COLO668 (cell line): Measurements from ENCODE around the gene RAI1.

ENCODE experiments used
- DNase-seq: peaks from one replicate; lab custom pipeline; 2025; ENCODE audit not compliant: unreplicated experiment; lab: John Stamatoyannopoulos, UW

The RAI1 gene

DNA sequence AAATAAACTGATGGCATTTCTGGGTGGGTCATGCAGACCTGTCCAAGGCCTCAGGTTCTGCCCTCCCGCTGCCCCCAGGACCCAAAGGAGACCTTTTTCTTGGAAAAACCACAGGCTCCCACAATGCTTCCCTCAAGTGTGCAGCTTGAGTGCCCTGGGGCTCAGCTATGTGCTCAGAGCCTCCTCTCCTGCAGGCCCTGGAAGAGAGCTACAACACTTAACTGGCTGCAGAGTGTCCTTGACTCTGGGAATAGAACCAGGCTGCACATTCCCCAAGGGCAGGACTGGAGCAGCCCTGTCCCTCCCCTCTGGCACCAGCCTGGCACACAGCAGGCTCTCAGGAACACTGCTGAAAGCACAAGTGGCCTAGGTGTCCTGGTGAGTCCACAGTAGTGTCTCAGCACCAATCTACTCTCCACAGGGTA is 160.4 kb downstream of the RAI1 start:
- no peak for DNase-seq

DNA sequence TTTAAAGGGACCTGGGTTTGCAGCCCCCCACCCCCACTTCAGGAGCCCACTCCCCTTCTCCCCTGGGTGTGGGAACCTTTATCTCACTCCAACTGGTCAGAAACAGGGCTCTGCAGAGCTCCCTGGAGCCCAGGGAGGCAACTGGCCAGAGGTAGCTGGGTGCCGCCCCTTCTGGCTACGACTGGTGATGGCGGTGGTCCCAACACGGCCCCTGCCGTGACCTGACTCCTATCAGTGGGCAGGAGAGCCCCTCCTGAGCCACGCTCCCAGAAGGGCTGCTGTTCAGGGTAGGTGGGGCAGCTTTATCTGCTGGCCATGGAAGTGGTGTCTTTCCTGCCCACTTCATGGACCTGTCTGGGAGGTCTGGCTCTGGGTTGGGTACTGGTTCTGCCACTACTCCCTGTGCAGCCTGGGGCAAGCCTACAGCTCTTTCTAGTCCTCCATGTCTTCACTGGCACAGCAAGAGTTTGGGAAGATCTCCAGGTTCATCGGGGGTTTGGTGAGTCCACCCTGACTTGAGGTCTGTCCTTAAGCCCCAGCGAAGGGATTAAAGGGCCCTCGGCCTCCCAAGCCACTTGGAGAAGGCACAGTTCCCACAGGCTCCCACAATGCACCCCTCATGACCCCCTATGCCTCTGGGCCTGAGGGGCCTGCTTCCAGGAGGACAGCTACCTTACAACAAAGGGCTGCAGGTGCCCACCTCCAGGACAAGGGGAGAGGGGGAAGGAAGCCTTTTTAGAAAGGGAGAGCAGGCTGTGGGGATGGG is 161.0 kb downstream of the RAI1 start:
- DNase-seq = no peak

DNA sequence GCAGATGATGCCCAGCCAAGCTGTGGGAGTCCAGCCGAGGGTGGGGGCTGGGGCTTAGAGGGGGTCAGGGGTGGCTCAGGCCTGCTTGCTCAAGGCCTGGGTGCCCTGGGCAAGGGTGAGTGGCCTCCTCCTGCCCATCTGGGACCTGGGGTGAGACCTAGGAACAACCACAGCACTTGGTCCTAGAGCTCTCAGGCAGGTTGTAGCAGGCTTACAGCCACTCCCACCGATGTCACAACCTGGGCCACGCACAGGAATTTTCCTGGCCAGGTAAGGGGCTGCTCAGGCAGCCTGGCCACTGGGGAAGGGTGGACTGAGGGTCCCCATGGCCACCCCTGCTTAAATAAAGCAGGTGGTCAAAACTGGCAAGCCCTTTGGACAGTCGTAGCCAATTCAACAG is 161.8 kb downstream of the RAI1 start:
- no peak for DNase-seq

DNA sequence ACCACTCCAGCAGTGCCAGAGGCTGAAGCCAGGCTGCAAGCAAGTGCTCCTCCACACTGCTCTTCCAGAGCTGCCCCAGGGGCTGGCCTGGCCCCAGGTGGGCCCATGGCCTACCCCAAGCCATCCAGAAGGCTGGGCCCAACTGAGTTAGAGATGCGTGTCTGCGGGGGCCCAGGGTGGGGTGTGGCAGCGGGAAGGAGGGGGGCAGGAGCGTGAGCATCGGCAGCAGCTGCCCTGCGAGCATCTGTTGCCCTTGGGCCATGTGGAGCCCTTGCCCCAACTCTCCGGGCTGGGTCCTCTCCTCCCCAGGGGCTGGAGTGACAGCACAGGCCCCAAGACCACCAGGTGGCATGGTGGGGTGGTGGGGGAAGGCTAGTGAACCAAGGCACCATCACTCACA is 162.8 kb downstream of the RAI1 start:
- no peak for DNase-seq

DNA sequence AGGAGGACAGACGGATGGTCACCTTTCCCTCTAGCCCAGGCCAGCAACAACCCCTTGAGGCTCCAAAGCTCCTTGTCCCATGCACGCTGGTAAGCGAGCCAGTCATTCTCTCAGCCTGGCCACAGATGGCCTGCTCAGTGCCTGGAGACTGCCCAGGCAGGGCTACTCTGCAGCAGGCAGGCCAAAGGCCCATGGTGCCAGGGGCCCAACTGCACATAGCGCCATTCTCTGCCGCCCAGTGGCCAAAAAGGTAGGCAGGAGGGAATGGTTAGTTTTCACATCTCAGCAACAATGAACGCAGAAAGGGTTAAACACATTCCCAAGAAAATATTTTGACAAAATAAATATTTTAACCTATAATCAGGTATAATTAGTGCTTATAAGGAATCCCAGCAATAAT is 163.2 kb downstream of the RAI1 start:
- DNase-seq = no peak

DNA sequence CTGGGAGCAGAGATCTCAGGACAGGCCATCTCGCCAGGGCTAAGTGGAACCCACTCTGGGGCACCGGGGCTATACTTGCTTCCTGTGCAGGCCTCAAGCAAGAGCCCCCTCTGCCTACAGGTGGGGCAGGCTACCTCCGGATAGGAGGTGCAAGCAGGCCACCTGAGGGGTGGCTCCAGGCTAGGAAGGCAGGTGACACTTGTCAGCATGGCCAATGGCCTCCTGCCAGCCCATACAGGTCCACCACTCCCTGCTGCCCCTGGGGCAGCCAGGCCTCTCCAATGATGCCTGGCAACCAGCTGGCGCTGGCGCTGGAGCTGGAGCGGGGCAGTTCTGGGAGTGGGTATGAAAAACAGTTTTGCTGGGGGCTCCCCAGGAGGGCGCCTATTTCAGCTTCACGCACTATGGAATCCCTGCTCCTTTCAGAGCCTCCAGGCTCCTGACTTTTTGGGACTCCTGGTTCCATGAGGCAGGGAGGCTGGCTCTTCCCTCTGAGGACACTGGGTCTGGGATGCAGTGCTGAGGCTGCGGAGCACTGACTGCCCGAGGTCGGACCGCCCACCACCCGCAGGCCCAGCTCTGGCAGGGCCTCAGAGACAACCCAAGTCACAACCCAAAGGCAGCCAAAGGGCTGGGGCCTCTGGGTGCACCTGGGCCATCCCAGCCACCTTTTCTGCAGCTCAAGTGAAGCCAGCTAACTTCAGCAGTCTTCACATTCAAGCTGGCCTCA is 164.0 kb downstream of the RAI1 start:
- DNase-seq = peak; percentile 35

DNA sequence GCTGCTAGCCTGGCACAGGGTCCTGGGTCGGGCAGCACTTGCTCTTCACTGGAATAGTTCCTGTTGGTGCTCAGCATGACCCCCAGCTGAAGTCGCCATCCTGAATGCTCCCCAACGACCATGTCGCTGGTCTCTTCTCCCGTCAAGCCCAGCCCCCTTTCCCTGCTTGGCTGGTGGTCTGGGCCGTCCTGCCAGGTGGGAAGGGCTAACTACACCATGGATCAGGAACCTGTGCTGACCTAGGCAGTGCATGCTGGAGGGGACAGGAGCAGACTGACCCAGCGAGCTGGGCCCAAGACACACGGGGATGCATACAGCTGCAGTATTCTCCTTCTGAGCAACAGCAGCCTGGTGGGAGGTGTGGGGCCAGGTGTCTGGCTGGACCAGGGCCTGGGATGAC is 164.7 kb downstream of the RAI1 start:
- DNase-seq = no peak

DNA sequence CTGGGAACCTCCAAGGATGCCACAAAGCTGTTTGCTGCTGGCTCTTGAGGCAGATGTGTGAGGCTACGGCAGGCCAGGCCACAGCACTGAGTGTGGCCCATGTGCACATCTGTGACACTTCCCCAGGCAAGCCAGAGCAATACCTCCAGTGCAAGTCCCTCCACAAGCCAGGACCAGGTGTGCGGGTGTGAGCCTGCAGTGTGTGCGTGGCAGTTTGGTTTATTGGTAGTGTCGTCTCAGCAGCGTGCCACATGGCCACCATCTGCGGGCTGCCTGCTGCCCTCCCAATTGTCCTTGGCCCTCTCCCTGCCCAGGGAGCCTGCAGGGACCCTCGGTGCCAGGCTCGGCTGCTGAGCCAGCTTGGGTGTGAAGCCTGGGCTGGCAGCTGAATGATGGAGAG is 165.4 kb downstream of the RAI1 start:
- no peak for DNase-seq

DNA sequence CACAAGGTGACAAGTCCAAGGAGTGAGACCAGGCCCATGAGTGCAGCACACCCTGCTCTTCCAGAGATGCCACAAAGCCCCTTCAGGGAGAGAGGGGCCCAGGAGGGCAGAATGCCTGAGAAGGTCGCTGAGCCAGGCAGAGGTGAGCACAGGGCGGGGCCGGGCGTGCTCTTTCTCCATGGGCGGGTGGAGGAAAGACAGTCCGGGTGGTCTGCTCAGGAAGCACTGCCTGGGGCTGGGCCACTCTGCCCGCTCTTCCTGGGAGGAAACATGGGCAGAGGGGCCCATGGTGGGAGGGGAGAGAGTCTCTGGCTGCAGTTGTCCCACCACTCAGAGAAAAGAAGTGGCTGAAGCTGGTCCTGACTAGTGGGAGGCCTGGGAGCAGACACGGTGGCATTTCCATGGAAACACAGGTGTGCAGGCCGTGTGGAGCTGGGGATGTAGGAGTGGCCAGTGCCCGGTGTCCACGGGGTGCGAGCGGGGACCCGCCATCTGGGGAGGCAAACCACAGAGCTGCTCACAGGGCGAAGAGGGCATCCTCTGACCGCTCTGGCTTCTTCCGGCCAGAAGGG is 165.9 kb downstream of the RAI1 start:
- DNase-seq = no peak

DNA sequence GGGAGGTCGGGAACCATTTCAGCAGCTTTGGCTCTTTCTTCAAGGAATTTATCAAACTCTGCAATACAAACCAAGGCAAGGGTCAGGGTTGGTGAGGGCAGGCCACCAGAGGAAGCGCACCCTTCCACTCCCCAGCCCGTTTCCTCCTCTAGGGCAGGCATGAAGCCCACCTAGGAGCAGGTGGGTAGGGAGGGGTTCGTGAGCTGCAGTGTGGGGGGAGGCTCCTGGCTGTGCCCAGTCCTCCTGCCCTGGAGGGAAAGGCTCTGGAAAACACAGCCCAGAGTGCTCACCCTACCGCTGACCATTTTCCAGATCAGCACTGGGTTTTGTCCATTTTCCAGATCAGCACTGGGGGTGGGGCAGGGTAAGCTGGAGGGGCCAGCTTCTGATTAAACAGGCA is 166.5 kb downstream of the RAI1 start:
- DNase-seq = no peak

DNA sequence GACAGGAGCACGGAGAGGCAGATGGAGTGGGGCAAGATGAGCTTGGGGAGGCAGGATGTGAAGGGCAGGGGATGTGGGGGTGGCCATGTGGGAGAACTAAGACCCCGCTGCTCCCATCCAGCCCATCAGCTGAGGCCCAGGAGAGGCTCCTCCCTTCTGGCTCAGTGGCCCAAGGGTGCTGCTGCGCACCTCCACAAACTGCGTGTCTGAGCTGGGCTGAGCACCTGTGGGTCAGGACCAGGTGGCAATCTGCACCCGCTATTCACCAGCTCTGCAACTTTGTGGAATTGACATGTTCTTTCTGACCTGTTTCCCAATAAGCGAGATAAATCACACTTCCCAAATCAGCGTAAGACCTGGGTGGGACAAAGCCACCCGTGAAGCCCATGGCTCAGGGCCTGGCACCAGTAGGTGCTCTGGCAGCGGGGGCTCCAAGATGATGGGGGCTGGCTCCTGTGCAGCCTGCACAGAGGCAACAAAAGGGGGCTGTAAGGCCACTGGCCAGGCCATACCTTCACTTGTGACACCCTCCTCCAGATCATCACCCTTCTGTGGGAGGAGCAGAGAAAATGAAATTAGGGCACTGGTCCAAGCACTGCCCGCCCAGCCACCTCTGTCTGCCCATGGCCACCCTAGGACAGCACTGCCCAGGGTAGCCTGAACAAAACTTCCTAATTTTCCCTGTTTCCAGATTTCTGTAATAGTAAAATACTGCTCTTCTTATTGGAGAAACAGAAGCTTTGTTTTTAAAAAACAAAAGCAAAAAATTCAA is 167.2 kb downstream of the RAI1 start:
- no peak for DNase-seq

DNA sequence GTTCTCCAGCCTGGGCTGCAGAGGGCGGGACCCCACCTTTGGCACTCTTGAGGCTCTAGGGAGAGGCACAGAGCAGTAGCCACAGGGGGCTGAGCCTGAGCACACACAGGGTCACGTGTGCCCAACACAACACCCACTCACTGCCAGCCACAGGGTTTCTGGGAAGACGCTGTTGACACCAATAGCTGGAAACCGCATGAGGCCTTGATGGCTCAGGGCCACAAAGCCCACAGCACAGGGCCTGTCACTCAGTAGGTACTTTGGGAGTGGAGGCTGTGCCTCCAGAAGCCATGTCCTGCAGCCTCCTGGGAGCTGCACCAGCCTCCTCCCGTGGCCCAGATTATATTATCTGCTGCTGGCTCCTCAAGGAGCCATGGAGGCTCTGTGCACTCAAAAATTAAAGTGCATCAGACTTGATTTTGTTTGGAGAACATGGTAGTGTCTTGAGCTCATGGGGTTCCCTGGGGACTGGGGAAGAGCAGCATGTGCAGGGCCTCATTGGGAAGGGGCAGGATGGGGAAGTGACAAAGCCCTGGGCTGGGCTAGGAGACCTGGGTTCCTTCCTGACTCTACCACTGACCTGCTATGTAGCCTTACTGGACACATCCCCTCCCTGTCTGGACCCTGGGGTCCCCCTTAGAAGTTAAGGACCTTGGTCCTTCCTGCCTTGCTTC is 168.0 kb downstream of the RAI1 start:
- peak; percentile 24 for DNase-seq

DNA sequence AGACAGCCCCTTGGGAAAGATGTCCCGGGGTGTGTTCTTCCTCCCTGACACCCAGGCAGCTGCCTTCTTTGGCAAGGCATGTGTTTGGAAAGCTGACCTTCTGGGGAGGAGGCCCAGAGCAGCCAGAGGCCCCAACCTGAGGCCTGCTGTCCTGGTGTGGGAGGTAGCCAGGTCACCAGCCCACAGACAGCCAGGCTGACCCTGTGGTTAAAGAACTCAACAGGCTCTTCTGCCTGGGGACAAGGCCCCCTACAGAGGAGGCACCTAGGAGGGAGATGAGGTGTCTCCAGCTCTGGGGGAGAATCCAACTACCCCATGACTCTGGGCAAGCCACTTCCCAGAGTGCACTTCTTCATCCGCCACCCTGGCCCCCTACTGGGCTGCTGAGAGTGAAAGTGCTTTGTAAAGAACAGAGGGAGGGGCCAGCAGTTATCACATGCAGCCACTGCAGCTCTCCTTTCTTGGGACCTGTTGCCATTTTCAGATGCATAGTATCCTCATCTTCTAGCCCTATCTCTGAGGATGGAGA is 168.7 kb downstream of the RAI1 start:
- DNase-seq = peak; percentile 23

DNA sequence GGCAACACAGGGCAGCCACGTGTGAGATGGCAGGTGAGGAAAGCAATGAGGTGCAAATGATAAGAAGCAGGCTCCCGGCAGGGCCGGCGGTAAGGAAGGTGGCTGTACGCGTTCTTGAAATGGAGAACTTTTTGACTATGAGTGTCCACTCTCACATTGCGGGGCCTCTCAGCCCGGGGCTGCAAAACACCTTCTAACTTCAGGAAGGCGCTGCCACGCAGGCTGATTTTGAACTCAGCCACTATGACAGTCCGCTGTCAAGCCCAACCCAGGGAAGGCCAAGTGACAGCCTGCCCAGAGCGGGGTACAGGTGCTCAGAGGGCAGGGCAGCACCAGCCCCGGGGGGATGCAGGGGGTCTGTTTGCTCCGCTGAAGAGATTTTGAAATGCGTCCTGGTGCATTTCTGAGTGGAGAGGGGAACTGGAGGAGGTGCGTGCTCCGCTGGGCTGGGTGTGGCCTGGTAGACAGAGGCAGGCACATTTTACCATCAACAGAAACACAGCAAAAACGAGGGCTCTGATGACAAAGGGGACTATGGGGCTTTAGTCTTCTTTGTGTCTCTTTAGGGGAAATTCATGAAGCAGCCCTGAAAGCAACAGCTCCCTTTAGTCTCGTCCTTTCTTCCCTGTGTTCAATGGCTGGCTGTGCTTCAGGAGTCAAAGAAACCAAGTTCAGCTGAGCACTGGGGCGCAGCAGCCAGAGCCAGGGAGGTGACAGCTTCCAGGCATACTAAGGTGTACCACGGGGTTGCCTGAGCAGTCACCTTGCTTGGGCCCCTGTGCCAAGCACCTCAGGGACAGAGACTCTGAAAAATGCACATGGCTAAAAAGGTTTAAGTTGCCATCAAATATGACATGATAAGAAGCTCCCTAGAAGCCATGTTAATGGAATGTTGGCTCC is 170.1 kb downstream of the RAI1 start:
- DNase-seq = no peak

DNA sequence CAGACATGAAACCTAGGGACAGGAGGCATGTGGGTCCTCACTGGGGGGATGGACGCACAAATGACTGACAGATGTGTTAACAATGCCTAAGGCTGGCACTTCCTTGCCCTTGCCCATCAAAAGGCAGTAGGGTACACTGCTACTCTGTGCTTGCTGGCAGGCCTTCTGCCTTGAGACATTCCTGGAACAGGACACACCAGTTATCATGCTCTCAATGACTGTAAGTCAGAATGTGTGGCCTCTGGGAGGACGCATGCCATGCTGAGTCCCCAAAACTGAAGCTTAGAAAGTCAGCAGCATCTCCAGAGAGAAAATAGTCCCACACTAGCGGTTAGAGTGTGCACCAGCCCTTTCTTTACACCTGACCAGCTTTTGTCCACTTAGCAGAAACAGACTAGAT is 171.7 kb downstream of the RAI1 start:
- DNase-seq = no peak

DNA sequence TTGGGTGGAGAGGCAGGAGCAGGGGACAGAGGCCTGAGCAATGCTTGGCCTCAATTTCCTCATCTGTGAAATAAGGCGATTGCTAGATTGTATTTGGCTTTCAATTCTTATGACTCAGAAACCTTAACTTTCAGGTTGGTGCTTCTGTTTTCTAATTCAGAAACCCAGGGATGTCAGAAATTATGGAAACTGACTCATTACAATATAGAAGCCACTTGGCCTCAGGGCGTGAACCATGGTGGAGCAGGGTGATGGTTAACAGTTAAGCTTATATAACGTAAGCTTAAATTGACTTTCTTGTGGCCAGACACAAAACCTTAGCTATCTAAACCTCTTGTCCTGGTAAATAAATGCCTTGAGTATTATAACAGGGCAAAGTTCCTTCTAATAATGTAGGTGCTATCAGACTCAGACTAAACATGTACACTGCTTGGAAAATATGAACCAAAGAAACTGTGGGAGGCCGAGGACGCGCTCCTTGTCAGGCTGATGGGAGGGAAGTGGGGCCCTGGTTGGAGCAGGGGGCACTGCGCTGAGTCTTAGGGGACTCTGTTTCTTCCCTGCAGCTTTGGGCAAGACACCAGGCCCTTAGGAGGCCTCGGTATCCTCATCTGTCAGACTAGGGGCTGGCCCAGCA is 172.7 kb downstream of the RAI1 start:
- DNase-seq = no peak

DNA sequence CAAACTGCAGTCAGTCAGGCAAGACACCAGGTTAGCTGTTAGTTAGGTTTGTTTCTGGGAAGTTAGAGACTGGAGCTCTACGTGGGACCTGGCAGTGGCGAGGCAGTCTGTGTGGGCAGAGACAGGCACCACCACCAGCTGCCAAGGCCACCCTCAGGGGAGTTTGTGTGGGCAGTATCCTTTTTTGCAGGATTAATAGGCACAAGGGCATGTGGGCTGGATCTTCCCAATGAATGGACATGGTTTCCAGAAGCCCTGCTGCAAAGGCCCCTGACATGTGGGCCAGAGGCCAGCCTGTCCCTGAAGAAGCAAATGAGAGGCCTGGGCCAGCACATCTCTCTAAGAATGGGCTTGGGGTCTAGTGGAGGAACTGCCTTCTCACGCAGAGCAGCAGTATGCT is 174.7 kb downstream of the RAI1 start:
- DNase-seq = no peak

DNA sequence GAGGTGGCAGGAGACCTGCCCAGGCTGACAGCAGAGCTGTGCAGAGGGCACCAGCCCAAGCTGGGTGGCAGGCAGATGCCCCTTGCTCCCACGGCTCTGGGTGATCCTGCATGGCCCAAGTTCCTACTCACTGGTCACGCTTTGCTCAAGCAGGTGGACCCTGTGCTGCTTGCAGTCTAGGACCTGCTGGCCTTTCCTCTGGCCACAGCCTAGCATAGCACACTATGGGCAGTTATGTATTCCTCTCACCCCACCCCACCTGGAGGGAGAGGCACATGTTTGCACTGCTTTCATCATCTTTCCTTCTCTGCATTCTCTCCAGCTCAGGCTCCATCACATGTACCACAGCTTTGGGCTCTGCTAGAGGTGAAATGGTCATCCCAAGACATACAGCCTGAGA is 175.1 kb downstream of the RAI1 start:
- DNase-seq = no peak

DNA sequence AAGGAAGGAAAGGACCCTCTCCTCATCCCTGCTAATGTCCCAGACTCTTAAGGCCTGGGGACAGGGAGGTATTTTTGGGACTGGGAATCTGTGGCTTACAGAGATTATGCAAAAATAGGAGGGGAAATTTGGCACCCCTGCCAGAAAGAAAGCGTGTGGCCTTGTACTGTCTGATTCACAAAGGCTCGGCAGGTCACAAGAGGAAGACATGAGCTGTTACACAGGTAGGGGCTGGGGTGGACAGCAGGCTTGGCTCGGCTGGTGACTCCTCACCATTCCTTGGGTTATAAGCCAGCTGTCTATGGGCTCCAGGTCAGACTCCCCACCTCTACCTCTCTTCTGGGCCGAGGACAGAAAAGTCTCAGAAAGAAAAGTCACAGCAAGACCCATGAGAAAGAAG is 176.2 kb downstream of the RAI1 start:
- no peak for DNase-seq
